Parathyroid adenoma (tissue), 2 donors: ENCODE data around the gene HIRA.

Experiments used
- H2AFZ ChIP-seq: fragments of 300-600 bp; sonication (generic); one replicate; pipeline ENCODE4 v1.7.0; 2017; ENCODE audit warnings: antibody characterized with exemption, mild to moderate bottlenecking
- H3K27ac ChIP-seq: fragments of 300-600 bp; sonication (generic); one replicate; pipeline ENCODE4 v1.7.0; 2017
- H3K27me3 ChIP-seq: fragments of 300-600 bp; sonication (generic); one replicate; pipeline ENCODE4 v1.7.0; 2017; ENCODE audit warnings: low read length; ENCODE audit not compliant: control insufficient read depth, insufficient read depth
- H3K36me3 ChIP-seq: fragments of 300-600 bp; sonication (generic); one replicate; pipeline ENCODE4 v1.7.0; 2017; ENCODE audit warnings: low read length; ENCODE audit not compliant: control insufficient read depth, insufficient read depth
- H3K4me1 ChIP-seq: fragments of 300-600 bp; sonication (generic); one replicate; pipeline ENCODE4 v1.7.0; 2017; ENCODE audit warnings: control low read depth
- H3K4me2 ChIP-seq: fragments of 300-600 bp; sonication (generic); one replicate; pipeline ENCODE4 v1.7.0; 2017; ENCODE audit warnings: low read length
- H3K4me3 ChIP-seq: fragments of 300-600 bp; sonication (generic); one replicate; pipeline ENCODE4 v1.7.0; 2017; ENCODE audit warnings: low read depth, low read length
- H3K79me2 ChIP-seq: fragments of 300-600 bp; sonication (generic); one replicate; pipeline ENCODE4 v1.7.0; 2017; ENCODE audit warnings: control low read depth
- H3K9ac ChIP-seq: fragments of 300-600 bp; sonication (generic); one replicate; pipeline ENCODE4 v1.7.0; 2017; ENCODE audit warnings: mild to moderate bottlenecking
- H3K9me3 ChIP-seq: fragments of 300-600 bp; sonication (generic); one replicate; pipeline ENCODE4 v1.7.0; 2017; ENCODE audit warnings: low read length; ENCODE audit not compliant: control insufficient read depth
- CTCF ChIP-seq: fragments of 300-600 bp; sonication (generic); IDR thresholded peaks from one replicate; pipeline ENCODE4 v1.7.0; 2017; ENCODE audit warnings: antibody characterized with exemption, mild to moderate bottlenecking
- donor health status: primary hyperparathyroidism.

The HIRA gene

DNA sequence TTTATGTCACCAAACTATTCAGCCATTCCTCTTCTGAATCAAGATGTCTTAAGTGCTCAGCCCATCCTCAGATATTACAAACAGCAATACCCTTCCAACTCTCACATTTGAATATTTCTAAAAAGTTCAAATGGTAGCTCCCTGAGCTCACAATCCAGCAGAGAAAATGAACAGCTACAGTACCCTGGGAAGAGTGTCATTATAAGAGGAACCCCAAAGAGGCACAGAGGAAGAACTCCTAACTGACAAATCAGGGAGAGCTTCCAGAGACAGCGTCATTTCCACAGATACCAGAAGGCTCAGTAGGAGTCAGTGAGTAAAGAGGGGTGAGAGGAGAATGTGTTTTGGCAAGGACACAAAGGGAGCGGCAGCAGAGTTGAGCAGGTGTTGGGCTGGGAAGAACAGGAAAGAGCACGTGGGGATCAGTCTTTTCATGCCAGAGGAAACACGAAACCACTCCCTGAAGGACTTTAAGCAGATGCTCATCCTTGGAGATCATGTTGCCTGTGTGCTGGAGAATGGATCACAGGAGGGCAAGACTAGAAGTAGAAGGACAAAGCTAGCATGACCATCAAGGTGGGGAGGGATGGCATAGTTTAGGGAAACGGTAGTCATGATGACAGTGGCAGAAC lies 144.3 kb downstream of the HIRA start:
- Histone ChIP-seq H3K4me2 (no peak overlapping the region), H3K9me3 (no peaks in the 10 kb centered on the region), H3K27ac (no peak overlapping the region), H3K9ac (no peak overlapping the region), H3K27me3 (no peaks in the 10 kb centered on the region), H3K4me3 (no peak overlapping the region), H3K36me3 (no peaks in the 10 kb centered on the region), H3K4me1 (no peaks in the 10 kb centered on the region), H3K79me2 (no peaks in the 10 kb centered on the region), H2AFZ (no peak overlapping the region)
- no peak for TF ChIP-seq CTCF

DNA sequence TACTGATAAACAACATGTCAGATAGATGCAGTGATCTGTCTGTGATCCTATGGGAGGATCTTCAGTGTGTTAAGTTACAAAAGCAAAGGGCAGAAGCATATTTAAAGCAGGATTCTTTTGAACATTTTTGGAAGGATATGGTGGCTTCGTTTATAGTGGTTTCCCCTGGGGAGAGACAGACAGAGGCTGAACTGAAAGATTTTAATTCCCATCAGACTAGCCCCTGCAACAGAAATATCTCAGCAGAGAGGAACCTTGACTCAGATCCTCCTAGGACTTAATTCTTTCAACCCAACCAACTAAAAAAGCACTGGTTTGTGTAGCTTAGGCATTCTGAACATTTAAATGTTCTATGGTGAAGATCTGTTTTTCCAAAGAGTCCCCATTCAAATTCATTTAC lies 145.7 kb downstream of the HIRA start:
- Histone ChIP-seq H3K27ac (no peak overlapping the region), H3K4me3 (no peak overlapping the region), H3K79me2 (no peaks in the 10 kb centered on the region), H3K36me3 (no peaks in the 10 kb centered on the region), H2AFZ (no peak overlapping the region), H3K9ac (no peak overlapping the region), H3K4me2 (no peak overlapping the region), H3K9me3 (no peaks in the 10 kb centered on the region), H3K27me3 (no peaks in the 10 kb centered on the region), H3K4me1 (no peaks in the 10 kb centered on the region)
- no peak for TF ChIP-seq CTCF
